ENCODE results near the gene RNF166.

DNA sequence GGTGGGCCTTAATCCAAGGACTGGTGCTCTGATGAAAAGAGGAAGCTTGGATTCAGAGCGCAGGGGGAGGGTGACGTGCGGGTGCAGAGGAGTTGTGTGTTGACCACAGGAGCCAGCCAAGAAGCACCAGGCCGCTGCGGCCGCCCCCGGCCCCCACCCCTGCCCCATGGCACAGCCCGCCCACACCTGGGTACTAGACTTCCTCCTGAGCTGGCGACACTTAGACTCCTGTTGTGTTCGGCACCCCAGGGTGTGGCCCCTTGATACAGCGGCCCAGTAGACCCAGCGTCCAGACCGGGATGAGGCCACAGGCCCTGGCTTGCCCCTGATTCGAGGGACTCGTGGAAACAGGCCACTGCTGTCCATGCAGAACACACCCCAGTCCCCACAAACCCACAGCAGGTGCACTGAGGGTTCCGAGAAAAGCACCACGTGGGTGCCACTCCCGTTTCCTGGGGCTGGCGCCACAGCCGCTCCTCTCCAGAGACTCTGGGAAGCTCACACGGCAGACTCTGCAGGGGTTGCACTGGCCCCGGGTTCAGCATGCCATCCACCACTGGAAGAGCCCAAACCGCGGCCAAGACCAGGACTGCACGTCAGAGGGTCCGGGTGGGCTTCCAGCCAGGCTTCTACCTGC is 14.2 kb downstream of the RNF166 start:
- TF ChIP-seq, protein P1, sequence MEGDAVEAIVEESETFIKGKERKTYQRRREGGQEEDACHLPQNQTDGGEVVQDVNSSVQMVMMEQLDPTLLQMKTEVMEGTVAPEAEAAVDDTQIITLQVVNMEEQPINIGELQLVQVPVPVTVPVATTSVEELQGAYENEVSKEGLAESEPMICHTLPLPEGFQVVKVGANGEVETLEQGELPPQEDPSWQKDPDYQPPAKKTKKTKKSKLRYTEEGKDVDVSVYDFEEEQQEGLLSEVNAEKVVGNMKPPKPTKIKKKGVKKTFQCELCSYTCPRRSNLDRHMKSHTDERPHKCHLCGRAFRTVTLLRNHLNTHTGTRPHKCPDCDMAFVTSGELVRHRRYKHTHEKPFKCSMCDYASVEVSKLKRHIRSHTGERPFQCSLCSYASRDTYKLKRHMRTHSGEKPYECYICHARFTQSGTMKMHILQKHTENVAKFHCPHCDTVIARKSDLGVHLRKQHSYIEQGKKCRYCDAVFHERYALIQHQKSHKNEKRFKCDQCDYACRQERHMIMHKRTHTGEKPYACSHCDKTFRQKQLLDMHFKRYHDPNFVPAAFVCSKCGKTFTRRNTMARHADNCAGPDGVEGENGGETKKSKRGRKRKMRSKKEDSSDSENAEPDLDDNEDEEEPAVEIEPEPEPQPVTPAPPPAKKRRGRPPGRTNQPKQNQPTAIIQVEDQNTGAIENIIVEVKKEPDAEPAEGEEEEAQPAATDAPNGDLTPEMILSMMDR (IDR thresholded peaks at IDR 0.05): no peak
- no peak for TF ChIP-seq POLR2A (IDR thresholded peaks at IDR 0.05)

Data from lower leg skin (tissue), 3 donors.